Measurements from ENCODE around the gene PRKG1.

PRKG1 gene

GRCh38 chr10:51629934-51630639 lies 555.8 kb downstream of the PRKG1 start:
- no peak for DNase-seq

- DNase-seq: no peak
Measured at GRCh38 chr10:51630640-51631005, 556.3 kb downstream of the PRKG1 start.

GRCh38 chr10:51635436-51635835 lies 561.1 kb downstream of the PRKG1 start:
- DNase-seq: no peak

GRCh38 chr10:51638211-51638610 lies 563.9 kb downstream of the PRKG1 start:
- DNase-seq: no peak

GRCh38 chr10:51638737-51639136 lies 564.5 kb downstream of the PRKG1 start:
- DNase-seq: no peak

- no peak for DNase-seq
Measured at GRCh38 chr10:51640120-51640819, 566.0 kb downstream of the PRKG1 start.

- DNase-seq: no peak
Measured at GRCh38 chr10:51642581-51642980, 568.3 kb downstream of the PRKG1 start.

- no peak for DNase-seq
Measured at GRCh38 chr10:51643734-51644133, 569.4 kb downstream of the PRKG1 start.

GRCh38 chr10:51649064-51649463 lies 574.8 kb downstream of the PRKG1 start:
- DNase-seq: no peak

- DNase-seq: no peak
Measured at GRCh38 chr10:51651063-51651462, 576.8 kb downstream of the PRKG1 start.

- no peak for DNase-seq
Measured at GRCh38 chr10:51653025-51653424, 578.7 kb downstream of the PRKG1 start.

GRCh38 chr10:51654918-51655317 lies 580.6 kb downstream of the PRKG1 start:
- DNase-seq: no peak

GRCh38 chr10:51656503-51656902 lies 582.2 kb downstream of the PRKG1 start:
- no peak for DNase-seq

GRCh38 chr10:51658000-51658399 lies 583.7 kb downstream of the PRKG1 start:
- DNase-seq: no peak

GRCh38 chr10:51659344-51659743 lies 585.1 kb downstream of the PRKG1 start:
- DNase-seq: no peak

- no peak for DNase-seq
Measured at GRCh38 chr10:51663086-51663485, 588.8 kb downstream of the PRKG1 start.

GRCh38 chr10:51666456-51666855 lies 592.2 kb downstream of the PRKG1 start:
- no peak for DNase-seq

GRCh38 chr10:51667678-51668335 lies 593.5 kb downstream of the PRKG1 start:
- DNase-seq: no peak

- no peak for DNase-seq
Measured at GRCh38 chr10:51668336-51668689, 594.0 kb downstream of the PRKG1 start.

- no peak for DNase-seq
Measured at GRCh38 chr10:51669041-51669440, 594.8 kb downstream of the PRKG1 start.

- no peak for DNase-seq
Measured at GRCh38 chr10:51672039-51672535, 597.8 kb downstream of the PRKG1 start.

GRCh38 chr10:51675088-51675487 lies 600.8 kb downstream of the PRKG1 start:
- no peak for DNase-seq

GRCh38 chr10:51679841-51680240 lies 605.6 kb downstream of the PRKG1 start:
- DNase-seq: no peak
